ENCODE measurements around the gene FAF1. TPM values are rescaled to one million over a fixed set of nuclear protein-coding genes. Genes with fewer than 3 reads are reported as not detected.

Gene FAF1
- total and polyA plus RNA-seq, 2 donors (not counting 3 experiments of a cell fraction or from before 2014, with no cell fraction given), result 9.0 to 57.6 TPM

DNA sequence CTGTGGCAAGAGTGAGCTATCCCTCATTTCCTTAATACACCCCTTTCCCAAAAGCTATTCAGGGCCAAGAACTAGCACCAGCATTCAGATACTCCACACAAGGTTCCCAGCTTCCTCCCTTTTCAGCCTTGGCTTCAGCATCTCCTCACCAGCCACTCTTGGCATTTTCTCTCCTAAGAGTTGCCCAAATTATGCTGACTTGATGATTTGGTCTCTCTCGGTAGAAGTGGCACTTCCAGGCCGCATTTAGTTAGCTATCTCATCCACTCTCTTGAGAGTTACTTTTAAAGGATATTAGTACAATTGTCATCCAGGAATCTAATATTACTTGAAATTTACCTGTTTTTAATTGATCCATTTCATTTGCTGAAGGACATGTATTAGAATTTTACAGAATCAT lies 337.8 kb downstream of the FAF1 start:
- Histone ChIP-seq H2AFZ (ENCODE audit: low read depth, low read length) (no peak overlapping the region), H3K27ac (ENCODE audit: insufficient read depth, low read depth, low read length) (no peak overlapping the region), H3K9me3 (replicated peaks; ENCODE audit: control insufficient read depth, insufficient read depth, low read length) (no peaks in the 10 kb centered on the region), H3K79me2 (ENCODE audit: control insufficient read depth, insufficient read depth, low read length) (no peaks in the 10 kb centered on the region), H3K4me3 (replicated peaks in 1 of 3; ENCODE audit: insufficient read depth in 1 of 3, low read depth in 1 of 3, low read length in 3 of 3) (no peak overlapping the region), H3K9ac (replicated peaks; ENCODE audit: extremely low read depth, insufficient read depth, low read length) (no peak overlapping the region), H3K27me3 (ENCODE audit: control insufficient read depth in 2 of 2, insufficient read depth in 2 of 2, low read length in 2 of 2) (no peaks in the 10 kb centered on the region), H3K36me3 (ENCODE audit: control insufficient read depth in 2 of 2, extremely low read depth in 1 of 2, insufficient read depth in 2 of 2, low read length in 2 of 2) (no peaks in the 10 kb centered on the region), H3K9me1 (replicated peaks; ENCODE audit: control insufficient read depth, extremely low read depth, insufficient read depth, low read length) (no peaks in the 10 kb centered on the region), H4K20me1 (replicated peaks; ENCODE audit: control insufficient read depth, extremely low read depth, insufficient read depth, low read length) (no peaks in the 10 kb centered on the region), H3K4me1 (ENCODE audit: control insufficient read depth, extremely low read depth, insufficient read depth, low read length) (no peaks in the 10 kb centered on the region), H3K4me2 (ENCODE audit: insufficient read depth, low read length) (no peak overlapping the region)
- BruUV-seq (replicated peaks), result no TSS peak
- intact Hi-C loops (cut with micrococcal nuclease), result no loop called here
- POLR2A ChIA-PET, result no interaction called here
- FAIRE-seq (no peak), DNase-seq (ENCODE audit: low read depth, low spot score) (no peak)
- CTCF ChIA-PET, result interaction anchor here (1.0 to 7.1 kb wide), 4 partner anchors 17 to 253 kb away, joined by 3 to 142 read pairs (median 6); no protein-coding TSS in a partner anchor
- TF ChIP-seq JUN (IDR thresholded peaks at IDR 0.05; ENCODE audit: borderline replicate concordance, insufficient read depth, insufficient read length, low read depth) (no peak), FOS (IDR thresholded peaks at IDR 0.05; ENCODE audit: borderline replicate concordance, insufficient read depth, low read length) (no peak), EZH2 (IDR thresholded peaks at IDR 0.05; ENCODE audit: borderline replicate concordance, low read depth, low read length, severe bottlenecking) (no peak), POLR2A (IDR thresholded peaks at IDR 0.05; ENCODE audit: low read depth, low read length) (no peak), GATA2 (IDR thresholded peaks at IDR 0.05; ENCODE audit: insufficient read depth, insufficient read length, low read depth, low read length) (no peak), POLR2AphosphoS5 (IDR thresholded peaks at IDR 0.05; ENCODE audit: insufficient read depth, low read depth, low read length) (no peak), MYC (IDR thresholded peaks at IDR 0.05; ENCODE audit: low read depth, low read length) (no peak), MAX (IDR thresholded peaks at IDR 0.05; ENCODE audit: insufficient read depth, insufficient read length) (no peak)
- TF ChIP-seq, protein P1, sequence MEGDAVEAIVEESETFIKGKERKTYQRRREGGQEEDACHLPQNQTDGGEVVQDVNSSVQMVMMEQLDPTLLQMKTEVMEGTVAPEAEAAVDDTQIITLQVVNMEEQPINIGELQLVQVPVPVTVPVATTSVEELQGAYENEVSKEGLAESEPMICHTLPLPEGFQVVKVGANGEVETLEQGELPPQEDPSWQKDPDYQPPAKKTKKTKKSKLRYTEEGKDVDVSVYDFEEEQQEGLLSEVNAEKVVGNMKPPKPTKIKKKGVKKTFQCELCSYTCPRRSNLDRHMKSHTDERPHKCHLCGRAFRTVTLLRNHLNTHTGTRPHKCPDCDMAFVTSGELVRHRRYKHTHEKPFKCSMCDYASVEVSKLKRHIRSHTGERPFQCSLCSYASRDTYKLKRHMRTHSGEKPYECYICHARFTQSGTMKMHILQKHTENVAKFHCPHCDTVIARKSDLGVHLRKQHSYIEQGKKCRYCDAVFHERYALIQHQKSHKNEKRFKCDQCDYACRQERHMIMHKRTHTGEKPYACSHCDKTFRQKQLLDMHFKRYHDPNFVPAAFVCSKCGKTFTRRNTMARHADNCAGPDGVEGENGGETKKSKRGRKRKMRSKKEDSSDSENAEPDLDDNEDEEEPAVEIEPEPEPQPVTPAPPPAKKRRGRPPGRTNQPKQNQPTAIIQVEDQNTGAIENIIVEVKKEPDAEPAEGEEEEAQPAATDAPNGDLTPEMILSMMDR (IDR thresholded peaks at IDR 0.05; ENCODE audit: extremely low read depth in 1 of 2, insufficient read depth in 1 of 2, low read depth in 1 of 2, low read length in 2 of 2), result no peak
- dilution Hi-C loops (cut with MboI; ENCODE audit: extremely low pct_ligation_motif_present, low sequenced_read_pairs), result no loop called here
